Measurements from ENCODE around the gene ARHGAP15.

- TF ChIP-seq EP300 (IDR thresholded peaks at IDR 0.05; ENCODE audit: low read depth) (no peak), CTCF (IDR thresholded peaks at IDR 0.05) (no peak)
Observed at GRCh38 chr2:143420313-143420712, 291.1 kb downstream of the ARHGAP15 start.

Data from transverse colon (tissue), 3 donors.